ENCODE results near the gene RAB24.

DNA sequence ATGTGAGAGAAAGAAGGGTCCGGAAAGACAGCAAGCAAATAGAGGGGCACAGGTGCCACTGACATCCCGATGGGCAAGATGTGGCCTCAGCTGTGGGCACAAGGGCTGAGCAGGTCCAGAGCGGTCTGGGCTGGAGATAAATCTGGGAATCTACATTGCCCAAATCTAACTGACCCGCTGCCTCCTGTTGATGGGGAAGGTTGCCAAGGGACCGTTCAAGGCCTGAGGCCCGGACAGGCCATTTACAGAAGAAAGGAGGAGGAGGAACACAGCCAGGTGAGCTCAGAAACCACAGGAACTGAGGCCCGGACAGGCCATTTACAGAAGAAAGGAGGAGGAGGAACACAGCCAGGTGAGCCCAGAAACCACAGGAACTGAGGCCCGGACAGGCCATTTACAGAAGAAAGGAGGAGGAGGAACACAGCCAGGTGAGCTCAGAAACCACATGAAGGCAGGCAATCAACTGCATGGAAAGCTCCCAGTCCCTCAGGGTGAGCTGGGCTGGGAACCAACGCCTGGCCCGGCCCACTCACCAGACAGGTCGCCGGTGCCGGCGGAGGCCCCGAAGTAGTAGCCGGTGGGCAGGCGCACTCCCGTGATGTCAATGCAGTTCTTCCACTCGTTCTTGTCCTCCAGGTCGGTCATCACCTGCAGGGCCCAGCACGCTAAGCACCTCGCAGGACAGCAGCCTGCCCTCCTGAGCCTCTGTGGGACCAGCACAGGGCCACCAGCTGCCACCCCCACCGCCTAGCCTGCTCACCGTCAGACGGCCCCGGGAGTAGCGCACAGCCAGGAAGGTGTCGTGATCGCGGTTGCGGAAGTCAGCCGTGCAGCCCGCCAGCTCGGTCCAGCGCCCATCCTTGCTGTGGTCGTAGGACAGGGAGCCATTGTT, 33.3 kb upstream of the RAB24 start:
- TF ChIP-seq, protein P1, sequence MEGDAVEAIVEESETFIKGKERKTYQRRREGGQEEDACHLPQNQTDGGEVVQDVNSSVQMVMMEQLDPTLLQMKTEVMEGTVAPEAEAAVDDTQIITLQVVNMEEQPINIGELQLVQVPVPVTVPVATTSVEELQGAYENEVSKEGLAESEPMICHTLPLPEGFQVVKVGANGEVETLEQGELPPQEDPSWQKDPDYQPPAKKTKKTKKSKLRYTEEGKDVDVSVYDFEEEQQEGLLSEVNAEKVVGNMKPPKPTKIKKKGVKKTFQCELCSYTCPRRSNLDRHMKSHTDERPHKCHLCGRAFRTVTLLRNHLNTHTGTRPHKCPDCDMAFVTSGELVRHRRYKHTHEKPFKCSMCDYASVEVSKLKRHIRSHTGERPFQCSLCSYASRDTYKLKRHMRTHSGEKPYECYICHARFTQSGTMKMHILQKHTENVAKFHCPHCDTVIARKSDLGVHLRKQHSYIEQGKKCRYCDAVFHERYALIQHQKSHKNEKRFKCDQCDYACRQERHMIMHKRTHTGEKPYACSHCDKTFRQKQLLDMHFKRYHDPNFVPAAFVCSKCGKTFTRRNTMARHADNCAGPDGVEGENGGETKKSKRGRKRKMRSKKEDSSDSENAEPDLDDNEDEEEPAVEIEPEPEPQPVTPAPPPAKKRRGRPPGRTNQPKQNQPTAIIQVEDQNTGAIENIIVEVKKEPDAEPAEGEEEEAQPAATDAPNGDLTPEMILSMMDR (IDR thresholded peaks at IDR 0.05): no peak
- TF ChIP-seq POLR2A (IDR thresholded peaks at IDR 0.05): no peak
